WTC11 (cell line): Measurements from ENCODE around the gene VAMP1. TPM values are rescaled to one million over a fixed set of nuclear protein-coding genes. Genes with fewer than 3 reads are reported as not detected.
A peak's percentile ranks its signal among the peaks of the same experiment; 100 is the strongest.

ENCODE experiments used
- ATAC-seq: fragments of 200-7000 bp; cut with Tn5 transposase; 2 replicates; pipeline ENCODE4 v1.10.0; 2021; ENCODE audit warnings: mild to moderate bottlenecking, moderate library complexity
- CTCF ChIA-PET: fragments of 300-600 bp; sonication (Branson Sonifier 250); formaldehyde crosslinking; loops from one replicate; lab custom pipeline; 2021; ENCODE audit warnings: antibody characterized with exemption; lab: Charles Lee
- POLR2A ChIA-PET: fragments of 350-600 bp; sonication (Branson Sonifier 250); formaldehyde crosslinking; loops from one replicate; lab custom pipeline; 2021; ENCODE audit warnings: antibody characterized with exemption; lab: Charles Lee
- DNase-seq: peaks from one replicate; pipeline ENCODE4 v3.0.0; 2021; ENCODE audit warnings: low spot score
- H3K27ac Mint-ChIP-seq: 2 replicates; pipeline ENCODE4 v1.8.0; 2021; ENCODE audit warnings: mixed read lengths
- H3K27me3 Mint-ChIP-seq: 2 replicates; pipeline ENCODE4 v1.8.0; 2021; ENCODE audit warnings: low read depth, mild to moderate bottlenecking, moderate library complexity, mixed read lengths
- H3K36me3 Mint-ChIP-seq: 2 replicates; pipeline ENCODE4 v1.8.0; 2021; ENCODE audit warnings: mixed read lengths
- H3K4me1 Mint-ChIP-seq: 2 replicates; pipeline ENCODE4 v1.8.0; 2022; ENCODE audit warnings: mixed read lengths
- H3K4me3 Mint-ChIP-seq: 2 replicates; pipeline ENCODE4 v1.8.0; 2021; ENCODE audit warnings: mild to moderate bottlenecking, moderate library complexity, mixed read lengths
- H3K9me3 Mint-ChIP-seq: 2 replicates; pipeline ENCODE4 v1.8.0; 2021; ENCODE audit warnings: mixed read lengths
- ARID4B ChIP-seq: sonication (generic); formaldehyde crosslinking; IDR thresholded peaks from 2 replicates; pipeline ENCODE4 v1.8.0; 2023; ENCODE audit warnings: missing genetic modification reagents, mild to moderate bottlenecking, borderline replicate concordance
- ATF1 ChIP-seq: sonication (generic); formaldehyde crosslinking; IDR thresholded peaks from 2 replicates; pipeline ENCODE4 v1.8.1; 2023; ENCODE audit warnings: mild to moderate bottlenecking, moderate library complexity, missing genetic modification reagents
- CREB1 ChIP-seq: sonication (generic); formaldehyde crosslinking; IDR thresholded peaks from 2 replicates; pipeline ENCODE4 v1.8.0; 2023; ENCODE audit warnings: mild to moderate bottlenecking, missing genetic modification reagents
- CREM ChIP-seq: sonication (generic); formaldehyde crosslinking; IDR thresholded peaks from 2 replicates; pipeline ENCODE4 v1.8.1; 2022; ENCODE audit warnings: mild to moderate bottlenecking, missing genetic modification reagents, moderate library complexity
- CTCF ChIP-seq: fragments of 200-600 bp; IDR thresholded peaks from 2 replicates; pipeline ENCODE4 v1.8.0; 2022; ENCODE audit warnings: antibody characterized with exemption
- HMGA2 ChIP-seq: fragments of 250-450 bp; sonication (Bioruptor Pico); IDR thresholded peaks from 2 replicates; pipeline ENCODE4 v1.4.0; 2021; ENCODE audit warnings: mild to moderate bottlenecking, moderate library complexity
- MLX ChIP-seq: sonication (generic); formaldehyde crosslinking; IDR thresholded peaks from 2 replicates; pipeline ENCODE4 v1.8.1; 2023; ENCODE audit warnings: mild to moderate bottlenecking, missing genetic modification reagents, moderate library complexity
- MXD4 ChIP-seq: fragments of 250-450 bp; sonication (Bioruptor Pico); IDR thresholded peaks from 2 replicates; pipeline ENCODE4 v1.8.0; 2021; ENCODE audit warnings: mild to moderate bottlenecking, moderate library complexity, borderline replicate concordance
- NR2C2 ChIP-seq: sonication (generic); formaldehyde crosslinking; IDR thresholded peaks from 2 replicates; pipeline ENCODE4 v1.8.0; 2022; ENCODE audit warnings: mild to moderate bottlenecking, missing genetic modification reagents
- NR3C1 ChIP-seq: sonication (generic); formaldehyde crosslinking; conservative IDR thresholded peaks from 2 replicates; pipeline ENCODE4 v1.8.1; 2023; ENCODE audit warnings: low read depth, mild to moderate bottlenecking, missing genetic modification reagents
- OVOL2 ChIP-seq: fragments of 250-450 bp; sonication (Bioruptor Pico); IDR thresholded peaks from 2 replicates; pipeline ENCODE4 v1.9.0; 2021; ENCODE audit warnings: mild to moderate bottlenecking, borderline replicate concordance
- PRRX2 ChIP-seq: fragments of 250-450 bp; sonication (Bioruptor Pico); IDR thresholded peaks from 2 replicates; pipeline ENCODE4 v1.8.0; 2021; ENCODE audit warnings: mild to moderate bottlenecking
- SMAD3 ChIP-seq: sonication (generic); formaldehyde crosslinking; IDR thresholded peaks from 2 replicates; pipeline ENCODE4 v1.8.0; 2022; ENCODE audit warnings: missing genetic modification reagents, mild to moderate bottlenecking, borderline replicate concordance
- TEAD1 ChIP-seq: sonication (generic); formaldehyde crosslinking; IDR thresholded peaks from 2 replicates; pipeline ENCODE4 v1.8.0; 2022; ENCODE audit warnings: mild to moderate bottlenecking, missing genetic modification reagents
- TP53 ChIP-seq: sonication (generic); formaldehyde crosslinking; IDR thresholded peaks from 2 replicates; pipeline ENCODE4 v1.8.1; 2023; ENCODE audit warnings: mild to moderate bottlenecking, missing genetic modification reagents
- ZNF219 ChIP-seq: sonication (generic); formaldehyde crosslinking; IDR thresholded peaks from 2 replicates; pipeline ENCODE4 v1.8.0; 2023; ENCODE audit warnings: missing genetic modification reagents, mild to moderate bottlenecking, borderline replicate concordance
- total RNA-seq: library from RNA; stranded (reverse); gene quantifications from 3 replicates; pipeline ENCODE4 v1.2.3, GENCODE V29; 2021
- TF ChIP-seq, protein P1 (sequence below): fragments of 250-450 bp; sonication (Bioruptor Pico); IDR thresholded peaks from 2 replicates; pipeline ENCODE4 v1.9.0; 2021; ENCODE audit warnings: moderate library complexity, mild to moderate bottlenecking, inconsistent platforms, borderline replicate concordance
- TF ChIP-seq, protein P2 (sequence below): sonication (generic); formaldehyde crosslinking; conservative IDR thresholded peaks from 2 replicates; pipeline ENCODE4 v1.8.1; 2022; ENCODE audit warnings: mild to moderate bottlenecking, missing genetic modification reagents
- TF ChIP-seq, protein P3 (sequence below): fragments of 250-450 bp; sonication (Bioruptor Pico); IDR thresholded peaks from 2 replicates; pipeline ENCODE4 v1.8.0; 2021; ENCODE audit warnings: mild to moderate bottlenecking
- TF ChIP-seq, protein P4 (sequence below): sonication (generic); formaldehyde crosslinking; IDR thresholded peaks from 2 replicates; pipeline ENCODE4 v1.8.1; 2023; ENCODE audit warnings: mild to moderate bottlenecking, missing genetic modification reagents
- TF ChIP-seq, protein P5 (sequence below): sonication (generic); formaldehyde crosslinking; IDR thresholded peaks from 2 replicates; pipeline ENCODE4 v1.8.0; 2023; ENCODE audit warnings: missing genetic modification reagents

VAMP1 gene
- total RNA-seq, 1 experiment from 2014 or later, result 14.3 TPM

DNA sequence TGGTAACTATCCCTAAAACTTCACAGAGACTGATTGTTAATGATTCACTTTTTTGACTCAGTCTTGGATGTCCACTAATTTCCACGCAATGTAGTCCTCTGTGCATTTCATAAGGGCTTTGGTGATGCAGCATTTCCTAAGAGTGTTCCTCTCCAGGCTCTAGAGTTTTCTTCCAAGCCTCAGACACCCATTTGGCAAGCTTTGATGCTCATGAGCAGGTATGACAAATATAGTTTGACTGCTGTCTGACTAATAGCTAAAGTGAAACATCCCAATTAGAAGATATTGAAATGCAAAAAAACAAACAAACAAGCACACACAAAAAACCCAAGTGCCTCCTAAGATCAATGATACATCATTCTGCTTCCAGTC, 1.5 kb upstream of the VAMP1 start:
- Mint-ChIP-seq H3K27me3 (peaks cover 26% of the 10 kb centered on the region), H3K27ac (no peak overlapping the region)
- TF ChIP-seq MXD4 (CRISPR knock-in tag) (no peak), TEAD1 (CRISPR knock-in tag) (no peak), PRRX2 (CRISPR knock-in tag) (no peak), NR3C1 (CRISPR knock-in tag) (no peak), ARID4B (CRISPR knock-in tag) (no peak), SMAD3 (no peak), MLX (CRISPR knock-in tag) (no peak), OVOL2 (CRISPR knock-in tag) (no peak), NR2C2 (CRISPR knock-in tag) (no peak), ATF1 (no peak), HMGA2 (CRISPR knock-in tag) (no peak), CTCF (no peak), CREB1 (CRISPR knock-in tag) (no peak), CREM (CRISPR knock-in tag) (no peak)
- TF ChIP-seq, protein P1, sequence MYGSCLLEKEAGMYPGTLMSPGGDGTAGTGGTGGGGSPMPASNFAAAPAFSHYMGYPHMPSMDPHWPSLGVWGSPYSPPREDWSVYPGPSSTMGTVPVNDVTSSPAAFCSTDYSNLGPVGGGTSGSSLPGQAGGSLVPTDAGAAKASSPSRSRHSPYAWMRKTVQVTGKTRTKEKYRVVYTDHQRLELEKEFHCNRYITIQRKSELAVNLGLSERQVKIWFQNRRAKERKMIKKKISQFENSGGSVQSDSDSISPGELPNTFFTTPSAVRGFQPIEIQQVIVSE (CRISPR knock-in tag), result no peak
- TF ChIP-seq, protein P2, sequence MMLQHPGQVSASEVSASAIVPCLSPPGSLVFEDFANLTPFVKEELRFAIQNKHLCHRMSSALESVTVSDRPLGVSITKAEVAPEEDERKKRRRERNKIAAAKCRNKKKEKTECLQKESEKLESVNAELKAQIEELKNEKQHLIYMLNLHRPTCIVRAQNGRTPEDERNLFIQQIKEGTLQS (CRISPR knock-in tag), result no peak
- TF ChIP-seq, all 79 proteins: peak for 0
- Mint-ChIP-seq H3K4me1 (peaks cover 20% of the 10 kb centered on the region), H3K9me3 (peaks cover 14% of the 10 kb centered on the region), H3K36me3 (peaks cover 17% of the 10 kb centered on the region), H3K4me3 (peak overlapping the region; percentile 68; the same call in 1 of the 2 replicates)
- POLR2A ChIA-PET, result no interaction called here
- no peak for ATAC-seq
- no peak for DNase-seq
- CTCF ChIA-PET, result interaction anchor here (2.7 kb wide), 1 partner anchor 145 kb away, joined by 13 read pairs; no protein-coding TSS in a partner anchor

GRCh38 chr12:6469609-6470374, 685 bp downstream of the VAMP1 start:
- Mint-ChIP-seq H3K36me3 (peaks cover 24% of the 10 kb centered on the region), H3K4me3 (peak overlapping the region; percentile 68), H3K27me3 (peaks cover 16% of the 10 kb centered on the region), H3K9me3 (peaks cover 3% of the 10 kb centered on the region; the same call in 1 of the 2 replicates), H3K4me1 (peaks cover 20% of the 10 kb centered on the region), H3K27ac (no peak overlapping the region)
- no peak for DNase-seq
- ChIA-PET CTCF (interaction anchor here (0.6 to 2.7 kb wide), 17 partner anchors 18 to 412 kb away, joined by 3 to 22 read pairs (median 4); partner anchors contain the start of gene TAPBPL), POLR2A (interaction anchor here (0.6 to 2.4 kb wide), 21 partner anchors 8 to 413 kb away, joined by 3 to 18 read pairs (median 4); partner anchors contain the start of genes GAPDH, LTBR, MRPL51 and SCNN1A)
- no peak for ATAC-seq
- TF ChIP-seq TP53 (CRISPR knock-in tag) (no peak), SMAD3 (no peak), ZNF219 (CRISPR knock-in tag) (no peak)
- TF ChIP-seq, protein P3, sequence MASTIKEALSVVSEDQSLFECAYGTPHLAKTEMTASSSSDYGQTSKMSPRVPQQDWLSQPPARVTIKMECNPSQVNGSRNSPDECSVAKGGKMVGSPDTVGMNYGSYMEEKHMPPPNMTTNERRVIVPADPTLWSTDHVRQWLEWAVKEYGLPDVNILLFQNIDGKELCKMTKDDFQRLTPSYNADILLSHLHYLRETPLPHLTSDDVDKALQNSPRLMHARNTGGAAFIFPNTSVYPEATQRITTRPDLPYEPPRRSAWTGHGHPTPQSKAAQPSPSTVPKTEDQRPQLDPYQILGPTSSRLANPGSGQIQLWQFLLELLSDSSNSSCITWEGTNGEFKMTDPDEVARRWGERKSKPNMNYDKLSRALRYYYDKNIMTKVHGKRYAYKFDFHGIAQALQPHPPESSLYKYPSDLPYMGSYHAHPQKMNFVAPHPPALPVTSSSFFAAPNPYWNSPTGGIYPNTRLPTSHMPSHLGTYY (CRISPR knock-in tag), result no peak
- TF ChIP-seq, protein P4, sequence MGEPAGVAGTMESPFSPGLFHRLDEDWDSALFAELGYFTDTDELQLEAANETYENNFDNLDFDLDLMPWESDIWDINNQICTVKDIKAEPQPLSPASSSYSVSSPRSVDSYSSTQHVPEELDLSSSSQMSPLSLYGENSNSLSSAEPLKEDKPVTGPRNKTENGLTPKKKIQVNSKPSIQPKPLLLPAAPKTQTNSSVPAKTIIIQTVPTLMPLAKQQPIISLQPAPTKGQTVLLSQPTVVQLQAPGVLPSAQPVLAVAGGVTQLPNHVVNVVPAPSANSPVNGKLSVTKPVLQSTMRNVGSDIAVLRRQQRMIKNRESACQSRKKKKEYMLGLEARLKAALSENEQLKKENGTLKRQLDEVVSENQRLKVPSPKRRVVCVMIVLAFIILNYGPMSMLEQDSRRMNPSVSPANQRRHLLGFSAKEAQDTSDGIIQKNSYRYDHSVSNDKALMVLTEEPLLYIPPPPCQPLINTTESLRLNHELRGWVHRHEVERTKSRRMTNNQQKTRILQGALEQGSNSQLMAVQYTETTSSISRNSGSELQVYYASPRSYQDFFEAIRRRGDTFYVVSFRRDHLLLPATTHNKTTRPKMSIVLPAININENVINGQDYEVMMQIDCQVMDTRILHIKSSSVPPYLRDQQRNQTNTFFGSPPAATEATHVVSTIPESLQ (CRISPR knock-in tag), result no peak
- TF ChIP-seq, protein P5, sequence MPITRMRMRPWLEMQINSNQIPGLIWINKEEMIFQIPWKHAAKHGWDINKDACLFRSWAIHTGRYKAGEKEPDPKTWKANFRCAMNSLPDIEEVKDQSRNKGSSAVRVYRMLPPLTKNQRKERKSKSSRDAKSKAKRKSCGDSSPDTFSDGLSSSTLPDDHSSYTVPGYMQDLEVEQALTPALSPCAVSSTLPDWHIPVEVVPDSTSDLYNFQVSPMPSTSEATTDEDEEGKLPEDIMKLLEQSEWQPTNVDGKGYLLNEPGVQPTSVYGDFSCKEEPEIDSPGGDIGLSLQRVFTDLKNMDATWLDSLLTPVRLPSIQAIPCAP (CRISPR knock-in tag), result no peak
